BJ (cell line): Measurements from ENCODE around the gene S100A2. TPM values are rescaled to one million over a fixed set of nuclear protein-coding genes. Genes with fewer than 3 reads are reported as not detected.

Source experiments
- CTCF ChIA-PET: fragments of 350-600 bp; formaldehyde crosslinking; extraction: SDS; loops from one replicate; lab custom pipeline; 2021; ENCODE audit warnings: antibody characterized with exemption, inconsistent platforms; lab: Yijun Ruan, JAX
- POLR2A ChIA-PET: fragments of 300-600 bp; sonication (Branson Sonifier 250); formaldehyde crosslinking; extraction: SDS; loops from one replicate; lab custom pipeline; 2021; ENCODE audit warnings: antibody characterized with exemption; lab: Charles Lee
- DNase-seq: peaks from one replicate; pipeline ENCODE4 v3.0.0-alpha.2; 2011; ENCODE audit warnings: low read depth
- H3K27me3 ChIP-seq: 2 replicates; pipeline ENCODE4 v1.6.0; 2011; ENCODE audit warnings: low read length; ENCODE audit not compliant: control insufficient read depth, insufficient read depth
- H3K36me3 ChIP-seq: 2 replicates; pipeline ENCODE4 v1.5.1; 2011; ENCODE audit warnings: low read length; ENCODE audit not compliant: control insufficient read depth, insufficient read depth
- H3K4me3 ChIP-seq: 2 replicates; pipeline ENCODE4 v1.5.1; 2011; ENCODE audit warnings: low read depth, mild to moderate bottlenecking, control low read depth, low read length
- CTCF ChIP-seq: IDR thresholded peaks from 2 replicates; pipeline ENCODE4 v1.5.1; 2011; ENCODE audit warnings: low read depth, mild to moderate bottlenecking, control low read depth, inconsistent platforms, low read length, moderate library complexity; ENCODE audit not compliant: insufficient read depth
- polyA plus RNA-seq: library from polyadenylated mRNA; depleted of rRNA; stranded (reverse); fragments of >200 nt; gene quantifications from 2 replicates; pipeline ENCODE4 v1.2.3, GENCODE V29; 2011

The S100A2 gene
- polyA plus RNA-seq, 1 experiment, result 2.7 TPM

DNA sequence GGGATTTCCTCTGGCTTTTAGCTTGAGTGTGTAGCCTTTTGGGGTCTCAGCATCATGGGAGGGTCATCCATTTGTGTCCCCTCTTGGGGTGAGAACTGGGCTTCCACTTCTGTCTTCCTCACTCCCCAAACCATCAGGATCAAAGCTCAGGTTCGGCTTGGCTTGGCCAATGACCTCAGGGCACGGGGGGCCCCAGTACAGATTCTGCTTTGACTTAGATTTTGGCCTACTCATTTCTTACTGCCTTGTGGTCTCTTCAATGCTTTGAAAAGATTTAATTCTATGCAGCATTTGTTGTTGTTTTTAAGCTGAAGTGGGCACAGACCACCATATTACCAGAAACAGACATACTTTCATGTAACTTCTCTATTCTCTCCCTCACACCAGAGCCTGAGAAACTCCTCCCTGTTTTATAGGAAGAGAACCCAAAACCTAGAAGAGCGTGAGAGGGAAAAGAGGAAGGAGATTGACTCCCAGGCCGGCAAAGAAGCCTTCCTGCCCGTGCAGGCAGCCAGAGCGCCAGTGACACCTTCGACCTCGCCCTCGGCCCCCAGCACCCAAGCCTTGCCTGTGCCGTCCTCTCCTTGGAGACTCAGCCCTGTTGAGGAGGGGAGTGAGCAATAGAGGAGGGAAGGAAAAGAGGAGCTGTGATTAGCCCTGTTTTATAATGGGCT is 14.7 kb downstream of the S100A2 start:
- Histone ChIP-seq H3K27me3 (no peaks in the 10 kb centered on the region), H3K4me3 (no peak overlapping the region), H3K36me3 (no peaks in the 10 kb centered on the region)
- no peak for DNase-seq
- POLR2A ChIA-PET, result no interaction called here
- CTCF ChIA-PET, result interaction anchor here (0.6 to 5.2 kb wide), 9 partner anchors 13 to 110 kb away, joined by 3 to 39 read pairs (median 6); partner anchors contain the start of gene S100A6
- no peak for TF ChIP-seq CTCF

DNA sequence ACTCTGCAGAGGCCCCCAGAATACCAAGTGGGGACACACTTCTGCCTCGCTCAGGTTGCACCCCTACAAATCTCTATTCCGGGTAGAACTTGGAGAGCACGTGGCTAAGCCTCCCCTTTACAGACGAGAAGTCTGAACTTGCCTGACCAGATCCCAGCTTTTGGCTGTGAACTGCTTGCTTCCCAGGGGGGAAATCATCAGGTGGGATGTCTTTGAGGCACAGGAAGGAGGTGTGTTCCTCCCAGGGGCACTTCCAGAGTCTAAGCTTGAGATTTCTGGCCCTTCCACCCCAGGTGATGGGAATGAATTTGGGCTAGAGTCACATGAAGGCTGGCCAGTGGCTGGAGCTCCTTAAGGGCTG is 15.3 kb downstream of the S100A2 start:
- TF ChIP-seq CTCF, result no peak
- Histone ChIP-seq H3K36me3 (no peaks in the 10 kb centered on the region), H3K27me3 (no peaks in the 10 kb centered on the region), H3K4me3 (no peak overlapping the region)
- POLR2A ChIA-PET, result no interaction called here
- CTCF ChIA-PET, result interaction anchor here (0.6 to 5.2 kb wide), 9 partner anchors 11 to 110 kb away, joined by 3 to 39 read pairs (median 3); partner anchors contain the start of gene S100A6
- DNase-seq, result no peak

DNA sequence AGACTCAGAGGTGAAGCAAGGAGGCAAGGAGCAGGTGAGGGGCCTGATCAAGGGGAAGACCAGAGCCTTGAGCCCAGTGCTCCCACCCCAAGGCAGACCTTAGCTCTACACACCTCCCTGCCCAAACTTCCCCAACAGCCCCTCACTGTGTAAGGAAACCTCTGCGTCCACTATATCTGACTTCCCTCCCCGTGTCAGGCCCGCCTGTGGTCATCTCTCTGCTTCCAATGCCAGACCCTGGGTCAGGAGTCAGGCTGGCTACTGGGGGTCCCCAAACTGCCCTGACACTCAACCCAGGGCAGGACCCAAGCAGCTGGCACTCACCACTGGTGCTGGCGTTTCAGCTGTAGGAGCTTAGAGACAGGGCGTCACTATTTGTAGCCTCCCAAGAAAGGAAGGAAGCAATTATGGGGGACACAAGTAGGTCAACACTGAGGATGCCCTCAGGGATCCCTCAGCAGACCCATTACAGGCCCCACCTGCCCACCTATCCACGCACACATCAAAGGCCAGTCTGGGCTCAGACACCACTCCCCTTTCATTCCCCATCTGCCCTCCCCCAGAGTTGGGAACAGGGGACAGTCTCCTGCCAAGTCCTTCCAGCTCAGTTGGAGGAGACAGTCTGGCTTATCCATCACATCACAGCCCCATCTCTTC is 15.8 kb downstream of the S100A2 start:
- H3K4me3 ChIP-seq, result no peak overlapping the region
- H3K27me3 ChIP-seq, result no peaks in the 10 kb centered on the region
- no peaks in the 10 kb centered on the region for H3K36me3 ChIP-seq
- no peak for DNase-seq
- CTCF ChIA-PET, result interaction anchor here (0.6 to 5.2 kb wide), 8 partner anchors 12 to 111 kb away, joined by 3 to 39 read pairs (median 3); partner anchors contain the start of gene S100A6
- no peak for TF ChIP-seq CTCF
- POLR2A ChIA-PET, result interaction anchor here (1.0 kb wide), 1 partner anchor 17 kb away, joined by 3 read pairs; no protein-coding TSS in a partner anchor

GRCh38 chr1:153548722-153549688 is 16.6 kb downstream of the S100A2 start, which contains the start of gene S100A3:
Gene S100A3 (minus strand): TSS chr1:153549258. CDS start chr1:153548485, 773 bp downstream.
- peak; percentile 26 for TF ChIP-seq CTCF
- Histone ChIP-seq H3K4me3 (no peak within 1 kb of the TSS), H3K36me3 (no peaks in the 10 kb centered on the region), H3K27me3 (no peaks in the 10 kb centered on the region)
- peak; percentile 70 for DNase-seq
- POLR2A ChIA-PET, result interaction anchor here (1.0 kb wide), 1 partner anchor 16 kb away, joined by 3 read pairs; no protein-coding TSS in a partner anchor
- CTCF ChIA-PET, result interaction anchor here (0.8 to 5.2 kb wide), 4 partner anchors 13 to 23 kb away, joined by 3 to 39 read pairs (median 8); partner anchors contain the start of gene S100A6
